ENCODE results near the gene ACTL10.

The ACTL10 gene

GRCh38 chr20:33685328-33686099, 18.8 kb downstream of the ACTL10 start:
- TF ChIP-seq POLR2AphosphoS5 (IDR thresholded peaks at IDR 0.05; ENCODE audit: low read depth, low read length) (no peak), SIN3A (IDR thresholded peaks at IDR 0.05; ENCODE audit: borderline replicate concordance, insufficient read depth, low read length) (no peak), REST (IDR thresholded peaks at IDR 0.05; ENCODE audit: insufficient read depth in 1 of 2, low read depth in 2 of 2, low read length in 2 of 2) (no peak), FOXP2 (optimal IDR thresholded peaks at IDR 0.05; ENCODE audit: borderline replicate concordance, extremely low read depth, extremely low read length, insufficient read depth) (no peak), TAF1 (IDR thresholded peaks at IDR 0.05; ENCODE audit: borderline replicate concordance, insufficient read depth, low read length) (no peak)

- peak; percentile 83; the same call in 1 of the 2 replicates for TF ChIP-seq SIN3A (IDR thresholded peaks at IDR 0.05; ENCODE audit: borderline replicate concordance, insufficient read depth, low read length)
- TF ChIP-seq REST (IDR thresholded peaks at IDR 0.05; ENCODE audit: insufficient read depth in 1 of 2, low read depth in 2 of 2, low read length in 2 of 2): no peak
- TF ChIP-seq TAF1 (IDR thresholded peaks at IDR 0.05; ENCODE audit: borderline replicate concordance, insufficient read depth, low read length): no peak
- 0 out of 2 replicates have a peak, but pooled peaks have one; percentile 47 for TF ChIP-seq POLR2AphosphoS5 (IDR thresholded peaks at IDR 0.05; ENCODE audit: low read depth, low read length)
- peak; percentile 75 for TF ChIP-seq FOXP2 (optimal IDR thresholded peaks at IDR 0.05; ENCODE audit: borderline replicate concordance, extremely low read depth, extremely low read length, insufficient read depth)
Observed at GRCh38 chr20:33686100-33686983, 19.6 kb downstream of the ACTL10 start, which contains the start of gene E2F1. Gene E2F1 (minus strand): TSS chr20:33686385. CDS start chr20:33686264, 121 bp downstream.

- TF ChIP-seq SIN3A (IDR thresholded peaks at IDR 0.05; ENCODE audit: borderline replicate concordance, insufficient read depth, low read length) (no peak), TAF1 (IDR thresholded peaks at IDR 0.05; ENCODE audit: borderline replicate concordance, insufficient read depth, low read length) (no peak), FOXP2 (optimal IDR thresholded peaks at IDR 0.05; ENCODE audit: borderline replicate concordance, extremely low read depth, extremely low read length, insufficient read depth) (no peak), REST (IDR thresholded peaks at IDR 0.05; ENCODE audit: insufficient read depth in 1 of 2, low read depth in 2 of 2, low read length in 2 of 2) (no peak), POLR2AphosphoS5 (IDR thresholded peaks at IDR 0.05; ENCODE audit: low read depth, low read length) (no peak)
Observed at GRCh38 chr20:33686984-33687366, 20.2 kb downstream of the ACTL10 start.

- TF ChIP-seq TAF1 (IDR thresholded peaks at IDR 0.05; ENCODE audit: borderline replicate concordance, insufficient read depth, low read length) (no peak), FOXP2 (optimal IDR thresholded peaks at IDR 0.05; ENCODE audit: borderline replicate concordance, extremely low read depth, extremely low read length, insufficient read depth) (no peak)
Observed at GRCh38 chr20:33687370-33687915, 20.7 kb downstream of the ACTL10 start.
